NT2/D1 (cell line): ENCODE data around the gene MARCHF6.

Experiments
- DNase-seq: peaks from one replicate; pipeline ENCODE4 v3.0.0-alpha.2; 2011; ENCODE audit warnings: low read depth, low spot score
- H3K27me3 ChIP-seq: 2 replicates; pipeline ENCODE4 v1.6.0; 2011; ENCODE audit warnings: mild to moderate bottlenecking; ENCODE audit not compliant: insufficient read length, insufficient read depth
- H3K36me3 ChIP-seq: 2 replicates; pipeline ENCODE4 v1.6.1; 2011; ENCODE audit warnings: mild to moderate bottlenecking, low read length, mixed read lengths; ENCODE audit not compliant: insufficient read depth, insufficient read length
- H3K4me1 ChIP-seq: 2 replicates; pipeline ENCODE4 v1.5.1; 2011; ENCODE audit not compliant: insufficient read depth, insufficient read length
- H3K4me3 ChIP-seq: 2 replicates; pipeline ENCODE4 v1.5.1; 2011; ENCODE audit warnings: low read depth; ENCODE audit not compliant: insufficient read length
- H3K9ac ChIP-seq: 2 replicates; pipeline ENCODE4 v1.6.0; 2011; ENCODE audit warnings: low read depth; ENCODE audit not compliant: insufficient read length
- H3K9me3 ChIP-seq: 2 replicates; pipeline ENCODE4 v1.5.1; 2011; ENCODE audit warnings: mild to moderate bottlenecking, low read length; ENCODE audit not compliant: insufficient read depth
- SUZ12 ChIP-seq: IDR thresholded peaks from 2 replicates; pipeline ENCODE4 v1.6.1; 2011; ENCODE audit not compliant: insufficient read length, insufficient read depth; ENCODE audit errors: extremely low read depth
- YY1 ChIP-seq: IDR thresholded peaks from 2 replicates; pipeline ENCODE4 v1.6.1; 2011; ENCODE audit not compliant: insufficient read length, insufficient read depth
- ZNF274 ChIP-seq: IDR thresholded peaks from 2 replicates; pipeline ENCODE4 v1.6.1; 2011; ENCODE audit warnings: mild to moderate bottlenecking, low read depth, low read length

The MARCHF6 gene

GRCh38 chr5:10317825-10318682 lies 35.4 kb upstream of the MARCHF6 start:
- H3K9me3 ChIP-seq = no peaks in the 10 kb centered on the region
- no peaks in the 10 kb centered on the region for H3K36me3 ChIP-seq
- no peak overlapping the region for H3K9ac ChIP-seq
- no peaks in the 10 kb centered on the region for H3K27me3 ChIP-seq
- H3K4me3 ChIP-seq = no peak overlapping the region
- TF ChIP-seq SUZ12 (no peak), ZNF274 (no peak), YY1 (no peak)
- DNase-seq = no peak
- no peaks in the 10 kb centered on the region for H3K4me1 ChIP-seq

GRCh38 chr5:10319202-10319851 lies 34.2 kb upstream of the MARCHF6 start:
- H3K4me1 ChIP-seq = no peaks in the 10 kb centered on the region
- H3K9ac ChIP-seq = no peak overlapping the region
- DNase-seq = no peak
- no peaks in the 10 kb centered on the region for H3K9me3 ChIP-seq
- H3K27me3 ChIP-seq = no peaks in the 10 kb centered on the region
- TF ChIP-seq SUZ12 (no peak), ZNF274 (no peak), YY1 (no peak)
- H3K4me3 ChIP-seq = no peak overlapping the region
- no peaks in the 10 kb centered on the region for H3K36me3 ChIP-seq

GRCh38 chr5:10320793-10321192 lies 32.7 kb upstream of the MARCHF6 start:
- H3K36me3 ChIP-seq = no peaks in the 10 kb centered on the region
- TF ChIP-seq ZNF274 = no peak
- TF ChIP-seq SUZ12 = no peak
- TF ChIP-seq YY1 = no peak
- H3K4me1 ChIP-seq = no peaks in the 10 kb centered on the region
- no peak for DNase-seq
- H3K9ac ChIP-seq = no peak overlapping the region
- H3K9me3 ChIP-seq = no peaks in the 10 kb centered on the region
- no peaks in the 10 kb centered on the region for H3K27me3 ChIP-seq
- H3K4me3 ChIP-seq = no peak overlapping the region

GRCh38 chr5:10321882-10322281 lies 31.6 kb upstream of the MARCHF6 start:
- H3K4me1 ChIP-seq = no peaks in the 10 kb centered on the region
- H3K9me3 ChIP-seq = no peaks in the 10 kb centered on the region
- no peak for DNase-seq
- TF ChIP-seq YY1 = no peak
- H3K9ac ChIP-seq = no peak overlapping the region
- no peak overlapping the region for H3K4me3 ChIP-seq
- H3K36me3 ChIP-seq = no peaks in the 10 kb centered on the region
- H3K27me3 ChIP-seq = no peaks in the 10 kb centered on the region

GRCh38 chr5:10323588-10324488 lies 29.7 kb upstream of the MARCHF6 start:
- Histone ChIP-seq H3K4me1 (no peaks in the 10 kb centered on the region), H3K4me3 (no peak overlapping the region), H3K9me3 (no peaks in the 10 kb centered on the region), H3K36me3 (no peaks in the 10 kb centered on the region), H3K9ac (no peak overlapping the region), H3K27me3 (no peaks in the 10 kb centered on the region)
- DNase-seq = no peak
- TF ChIP-seq SUZ12 (no peak), YY1 (no peak), ZNF274 (no peak)

GRCh38 chr5:10324518-10325370 lies 28.8 kb upstream of the MARCHF6 start:
- no peak for TF ChIP-seq SUZ12
- TF ChIP-seq YY1 = no peak
- TF ChIP-seq ZNF274 = no peak
- Histone ChIP-seq H3K27me3 (peaks cover 3% of the 10 kb centered on the region), H3K9me3 (no peaks in the 10 kb centered on the region), H3K4me1 (no peaks in the 10 kb centered on the region), H3K36me3 (no peaks in the 10 kb centered on the region), H3K9ac (no peak overlapping the region), H3K4me3 (no peak overlapping the region)
- no peak for DNase-seq
